ENCODE data around the gene NSG1.

GRCh38 chr4:4394644-4395043 is 7.7 kb downstream of the NSG1 start:
- TF ChIP-seq POLR2A (IDR thresholded peaks at IDR 0.05; ENCODE audit: low read depth, low read length), result no peak
- TF ChIP-seq POLR2AphosphoS5 (IDR thresholded peaks at IDR 0.05; ENCODE audit: low read depth, low read length), result no peak
- no peak for TF ChIP-seq TAF1 (IDR thresholded peaks at IDR 0.05; ENCODE audit: low read depth, low read length)
- TF ChIP-seq SPI1 (IDR thresholded peaks at IDR 0.05; ENCODE audit: low read depth, low read length), result no peak
- TF ChIP-seq POU2F2 (IDR thresholded peaks at IDR 0.05; ENCODE audit: low read depth, low read length), result no peak

Data from GM12891 (cell line).